HG03139 (cell line): Measurements from ENCODE around the gene PARP16.
"Not testable (repeated sequence)": the region's sequence is repeated elsewhere in the genome, so short reads cannot be mapped to it uniquely, and the experiment has no call there.

Source experiments
- ATAC-seq: cut with Tn5 transposase; IDR thresholded peaks from one replicate; pipeline ENCODE4 v1.9.1; 2021; ENCODE audit not compliant: unreplicated experiment

The PARP16 gene

DNA sequence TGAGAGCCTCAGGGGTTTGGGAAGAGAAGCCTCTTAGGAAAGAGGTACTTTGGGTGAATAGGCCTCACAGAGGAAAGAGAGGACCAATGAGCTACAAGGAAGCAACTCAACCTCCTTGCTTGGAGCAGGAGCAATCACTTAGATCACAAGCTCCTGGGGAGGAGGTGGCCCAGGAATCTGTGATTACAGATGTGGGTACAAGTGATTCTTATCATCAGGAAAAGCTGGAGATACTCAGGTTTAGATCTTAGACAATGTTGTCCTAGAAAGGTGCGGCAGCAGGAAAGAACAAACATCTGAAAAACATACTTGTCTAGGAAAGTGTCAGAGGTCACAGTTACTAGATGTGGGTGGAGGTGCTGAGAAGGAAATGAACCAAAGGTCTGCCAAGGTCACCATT is 8.2 kb downstream of the PARP16 start:
- ATAC-seq = no peak

DNA sequence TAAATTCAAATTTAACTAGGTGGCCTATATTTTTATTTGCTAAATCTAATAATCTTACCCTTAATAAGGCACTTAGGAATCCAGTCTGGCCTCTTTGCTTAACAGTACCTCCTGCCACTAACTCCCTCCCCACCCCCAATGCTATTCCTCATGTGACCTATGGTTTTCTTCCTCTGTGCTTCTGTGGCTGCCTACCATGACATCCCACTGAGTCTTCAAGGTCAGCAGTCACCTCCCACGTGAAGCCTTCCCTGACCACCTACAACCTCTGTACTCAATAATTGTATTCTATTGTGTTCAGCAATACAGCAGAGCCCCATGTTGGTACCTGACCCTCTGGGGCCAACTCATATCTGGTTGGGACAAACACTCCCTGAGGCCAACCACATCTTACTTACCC is 9.7 kb downstream of the PARP16 start:
- ATAC-seq = no peak

DNA sequence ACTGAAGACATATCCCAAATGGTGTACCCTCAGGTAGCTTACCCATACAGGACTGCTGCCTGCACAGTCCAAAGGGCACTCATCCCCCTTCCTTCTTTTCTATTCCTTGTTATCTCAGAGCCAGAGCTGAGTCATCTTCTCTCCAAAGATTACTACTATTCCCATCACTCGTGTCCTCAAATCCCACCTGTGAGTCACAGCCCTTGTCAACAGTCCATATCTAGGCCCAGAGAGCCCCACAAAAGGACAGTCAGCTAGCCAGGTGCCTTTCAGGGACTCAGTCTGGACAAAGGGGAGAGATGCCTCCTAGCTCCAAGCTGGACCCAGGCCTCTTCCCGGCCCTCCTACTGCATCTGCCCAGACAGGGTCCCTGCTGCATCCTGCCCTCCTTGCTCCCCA is 11.0 kb downstream of the PARP16 start:
- no peak for ATAC-seq

DNA sequence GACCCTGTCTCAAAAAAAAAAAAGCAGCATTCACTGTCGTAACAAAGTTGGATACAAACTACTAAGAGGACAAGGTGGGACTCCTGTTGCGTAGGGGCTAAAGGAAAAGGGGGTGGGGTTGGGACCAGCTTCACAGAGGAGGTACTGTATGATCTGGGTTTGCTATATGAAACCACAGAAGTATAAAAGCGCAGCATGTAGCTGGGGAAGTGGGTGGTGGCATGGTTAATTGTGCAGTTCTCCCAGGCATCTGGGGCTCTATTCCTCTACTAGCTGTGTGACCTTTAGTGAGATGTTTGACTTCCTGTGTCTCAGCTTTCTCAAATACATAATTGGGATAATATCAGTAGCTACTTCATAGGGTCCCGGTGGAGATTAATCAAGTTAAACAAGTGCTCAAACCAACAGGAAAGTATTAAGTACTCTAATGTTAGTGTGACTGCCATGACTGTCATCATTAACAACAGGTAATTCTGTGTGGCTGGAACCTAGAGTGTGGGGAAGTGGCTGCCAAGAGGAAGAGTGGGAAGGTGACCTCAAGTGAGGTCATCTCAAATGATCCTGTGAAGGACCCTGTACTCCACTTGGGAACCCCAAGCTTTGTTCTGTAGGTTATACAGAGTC is 11.5 kb downstream of the PARP16 start:
- ATAC-seq = no peak

DNA sequence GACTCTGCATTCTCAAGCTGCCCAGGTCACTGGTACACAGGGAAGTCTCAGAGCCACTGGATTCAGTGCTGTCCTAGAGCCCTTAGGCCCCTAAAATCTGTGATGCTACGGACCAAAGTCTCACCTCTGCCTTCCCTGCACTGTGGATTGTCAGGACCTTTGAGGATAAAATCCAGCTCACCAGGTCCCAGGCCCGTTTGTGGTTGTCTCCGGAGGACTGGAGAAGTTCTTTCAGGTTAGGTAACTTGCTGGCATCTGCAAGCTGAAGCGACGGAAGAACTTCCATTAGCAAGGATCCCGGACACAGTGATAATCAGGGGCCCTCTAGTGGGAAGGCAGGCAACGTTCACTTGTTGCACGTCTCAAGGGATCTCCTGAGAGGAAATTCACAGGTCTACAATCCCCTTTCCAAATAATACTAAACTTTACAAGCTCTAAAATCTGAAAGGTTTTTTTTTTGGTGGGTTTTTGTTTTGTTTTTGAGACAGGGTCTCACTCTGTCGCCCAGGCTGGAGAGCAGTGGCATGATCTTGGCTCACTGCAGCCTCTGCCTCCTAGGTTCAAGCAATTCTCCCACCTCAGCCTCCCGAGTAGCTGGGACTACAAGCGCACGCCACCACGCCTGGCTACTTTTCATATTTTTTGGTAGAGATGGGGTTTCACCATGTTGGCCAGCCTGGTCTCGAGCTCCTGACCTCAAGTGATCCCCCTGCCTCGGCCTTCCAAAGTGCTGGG is 15.7 kb downstream of the PARP16 start:
- ATAC-seq = not testable (repeated sequence)

DNA sequence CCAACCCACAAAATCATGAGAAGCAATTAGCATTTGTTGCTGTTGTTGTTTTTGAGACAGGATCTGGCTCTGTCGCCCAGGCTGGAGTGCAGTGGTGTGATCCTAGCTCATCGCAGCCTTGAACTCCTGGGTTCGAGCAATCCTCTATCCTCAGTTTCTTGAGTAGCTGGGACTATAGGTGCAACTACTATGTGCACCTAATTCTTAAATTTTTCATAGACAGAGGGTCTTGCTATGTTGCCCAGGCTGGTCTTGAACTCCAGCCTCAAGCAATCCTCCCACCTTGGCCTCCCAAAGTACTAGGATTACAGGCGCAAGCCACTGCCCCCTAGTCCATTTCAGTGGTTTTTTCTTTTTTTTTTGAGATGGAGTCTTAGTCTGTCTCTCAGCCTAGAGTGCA is 18.3 kb downstream of the PARP16 start:
- no peak for ATAC-seq

DNA sequence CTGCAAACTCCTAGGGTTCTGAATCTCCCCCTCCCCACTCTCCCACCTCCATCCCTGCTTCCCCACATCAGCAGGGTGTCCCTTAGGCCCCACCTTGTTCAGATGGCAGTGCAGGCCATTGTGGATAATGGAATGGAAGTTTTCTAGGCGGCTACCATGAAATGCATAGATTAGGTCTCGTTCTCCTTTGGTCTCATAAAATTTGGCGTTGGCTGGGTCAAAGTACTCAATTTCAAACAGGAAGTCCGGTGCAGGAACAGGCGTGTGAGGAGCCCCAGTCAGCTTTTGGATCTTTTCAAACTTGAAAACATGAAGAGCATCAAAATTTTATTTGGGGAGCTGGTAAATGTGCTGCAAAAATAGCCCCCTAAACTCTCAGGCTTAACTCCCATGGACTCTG is 20.2 kb downstream of the PARP16 start:
- no peak for ATAC-seq

DNA sequence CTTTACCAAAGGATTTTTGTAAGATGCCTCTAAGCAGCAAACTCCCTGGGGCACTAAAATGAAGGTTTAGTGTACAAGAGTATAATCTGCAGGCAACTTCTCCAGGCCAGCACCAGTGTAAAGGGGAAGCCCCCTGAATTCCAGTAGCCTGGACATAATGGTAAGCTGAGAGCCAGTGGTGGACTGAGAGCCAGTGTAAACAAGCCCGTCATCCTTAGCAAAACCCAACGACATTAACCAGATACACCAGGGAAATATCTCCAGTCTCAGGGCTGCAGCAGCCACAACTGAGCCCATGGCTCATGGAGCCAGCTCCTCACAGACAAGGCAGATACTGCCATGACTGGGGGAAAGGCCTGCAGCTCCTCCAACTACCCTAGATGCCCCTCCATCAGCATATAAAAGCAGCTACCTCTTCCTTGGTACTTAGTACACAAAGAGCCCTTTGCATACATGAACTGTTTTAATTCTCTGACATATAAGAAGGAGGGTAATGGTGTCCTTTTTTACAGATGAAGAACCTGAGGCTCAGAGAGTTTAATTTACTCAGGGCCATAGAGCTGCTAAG is 21.7 kb downstream of the PARP16 start:
- no peak for ATAC-seq

DNA sequence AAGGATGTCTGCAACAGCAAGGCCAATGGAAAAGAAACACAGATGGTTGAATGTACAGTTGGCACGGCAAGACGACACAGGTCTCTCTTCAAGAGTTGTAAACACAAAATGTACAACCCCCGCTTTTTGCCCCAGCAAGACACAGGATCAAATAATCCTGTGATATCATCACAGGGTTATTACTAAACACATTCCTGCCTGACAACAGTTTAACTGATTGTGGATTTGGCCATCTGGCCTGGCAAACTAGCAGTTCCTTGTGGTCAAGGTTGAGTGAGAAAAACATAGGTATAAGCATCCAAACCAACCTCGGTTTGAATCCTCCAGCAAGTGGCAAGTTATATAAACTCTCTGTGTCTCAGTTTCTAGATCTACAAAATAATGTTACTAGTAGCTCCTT is 23.4 kb downstream of the PARP16 start:
- ATAC-seq = no peak

DNA sequence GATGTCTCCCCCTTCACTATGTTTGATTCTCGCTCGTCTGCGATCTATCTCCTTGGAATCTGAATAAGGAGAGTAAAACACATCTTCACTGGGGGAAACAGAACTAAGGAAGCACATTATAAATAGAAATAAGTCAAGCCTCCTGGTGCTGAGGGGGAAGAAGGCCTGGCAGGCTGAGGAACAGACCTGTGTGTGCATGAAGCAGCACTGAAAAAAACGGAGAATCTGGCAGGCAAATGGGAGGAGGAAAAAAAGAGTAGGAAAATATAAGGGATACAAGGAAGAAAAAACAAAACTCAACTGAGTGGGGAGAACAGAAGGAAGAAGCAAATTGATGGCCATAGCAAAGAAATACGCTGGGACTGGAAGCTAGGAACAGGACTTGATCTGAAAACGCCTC is 25.7 kb downstream of the PARP16 start:
- no peak for ATAC-seq

DNA sequence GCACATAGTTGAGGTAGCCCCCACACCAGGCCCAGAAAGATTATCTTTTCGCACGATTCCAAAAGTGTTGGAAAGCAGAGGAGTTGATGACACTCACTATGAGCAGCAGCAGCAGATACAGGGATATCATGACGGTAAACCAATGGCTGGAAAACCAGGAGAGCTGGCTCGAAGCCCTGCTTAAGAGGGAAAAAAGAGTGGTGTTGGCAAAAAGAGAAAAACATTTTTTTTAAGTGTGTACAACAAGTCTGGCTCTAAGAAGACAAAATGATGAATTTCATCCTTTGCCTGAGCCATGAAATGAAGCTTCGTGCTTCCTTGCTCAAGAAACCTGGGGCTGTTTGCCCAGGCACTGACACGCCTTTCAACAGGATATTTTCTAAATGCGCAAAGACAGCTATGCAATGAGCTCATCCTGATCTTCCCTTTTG is 27.3 kb downstream of the PARP16 start:
- no peak for ATAC-seq

DNA sequence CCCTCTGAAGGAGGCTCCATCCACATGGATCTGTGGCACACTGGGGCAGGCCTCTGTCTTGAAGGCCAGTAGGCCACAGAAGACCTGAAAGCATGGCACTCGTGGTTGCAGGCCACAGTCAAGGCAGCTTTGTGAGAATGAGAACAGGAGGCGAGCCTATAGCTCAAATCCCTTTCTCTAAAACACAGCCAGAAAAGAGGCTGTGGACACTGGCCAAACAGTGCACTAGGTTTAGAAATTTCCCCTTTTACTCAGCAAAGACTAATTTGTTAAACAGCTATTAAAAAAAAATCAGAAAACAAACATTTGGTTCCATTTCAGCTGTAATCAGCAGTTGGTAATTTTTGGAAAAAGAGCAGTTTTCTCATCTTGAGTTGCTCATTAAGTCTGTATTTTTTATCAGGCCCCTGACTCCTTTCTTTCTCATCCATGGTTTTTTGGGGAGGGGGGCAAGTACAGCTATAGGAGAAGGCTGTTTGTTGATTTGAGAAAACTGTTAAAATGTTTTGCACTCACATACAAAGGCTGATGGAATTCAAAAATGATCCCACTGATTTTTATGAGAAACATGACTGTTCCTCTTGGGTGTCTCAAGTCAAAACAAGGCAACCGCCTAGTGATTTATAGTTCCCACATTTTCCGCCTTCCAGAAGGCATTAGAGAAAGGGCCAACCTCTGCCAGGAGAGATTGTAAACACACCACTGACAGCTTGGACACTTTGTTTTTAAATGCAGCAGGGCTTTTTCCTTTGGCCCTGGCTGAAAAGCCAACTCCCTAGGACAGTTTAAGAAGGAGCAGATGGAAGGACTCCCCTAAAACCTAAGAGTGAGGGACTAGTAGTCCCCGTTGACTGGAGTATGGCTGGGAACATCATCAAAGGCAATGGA is 28.1 kb downstream of the PARP16 start:
- ATAC-seq = no peak

DNA sequence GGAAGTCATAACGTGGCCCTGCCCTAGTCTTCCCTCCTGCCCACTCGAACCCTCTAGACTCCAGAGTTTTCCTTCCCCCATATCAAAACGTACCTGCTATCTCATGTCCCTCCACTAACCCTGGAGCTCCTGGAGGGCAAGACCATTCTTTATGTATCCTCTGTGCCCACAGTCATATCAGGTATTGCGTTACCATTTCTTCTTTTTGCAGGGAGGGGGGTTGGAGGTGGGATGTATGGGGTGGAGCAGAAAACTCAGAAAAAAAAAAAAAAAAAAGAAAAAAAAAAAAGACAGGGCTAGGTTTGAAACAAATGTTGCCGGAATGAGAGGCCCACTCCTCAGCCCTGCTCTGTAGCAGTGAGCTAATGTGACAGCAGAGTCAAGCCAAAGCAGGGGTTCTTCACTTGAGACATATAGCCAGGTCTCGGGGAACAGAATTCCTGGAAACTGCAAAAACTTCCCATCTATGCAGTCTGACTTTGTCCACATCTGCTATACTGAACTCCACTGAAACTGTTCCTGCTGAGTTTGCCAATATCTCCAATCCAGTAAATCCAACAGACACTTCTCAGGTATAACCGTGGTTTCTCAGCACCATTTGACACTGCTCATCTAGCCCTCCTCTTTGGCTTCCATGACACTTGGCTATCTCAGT is 31.1 kb downstream of the PARP16 start:
- no peak for ATAC-seq

DNA sequence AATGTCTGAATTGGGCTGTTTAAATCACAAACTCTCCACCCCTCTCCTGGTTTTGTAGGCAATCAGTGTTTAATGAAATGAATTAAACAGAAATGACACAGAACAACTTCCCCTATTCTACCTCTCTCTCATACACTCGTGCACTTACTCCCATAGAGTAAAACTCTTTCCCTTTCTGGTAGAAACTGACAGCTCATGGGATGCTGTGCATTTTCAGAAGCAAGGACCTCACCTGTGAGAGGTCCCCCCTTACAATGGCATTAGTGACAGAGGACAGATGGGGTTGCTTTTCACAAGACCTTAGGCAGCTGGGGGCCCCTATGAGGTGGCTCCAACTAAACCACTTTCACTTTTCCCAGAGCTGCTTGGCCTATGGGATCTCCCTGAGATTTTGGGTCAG is 31.9 kb downstream of the PARP16 start:
- no peak for ATAC-seq

DNA sequence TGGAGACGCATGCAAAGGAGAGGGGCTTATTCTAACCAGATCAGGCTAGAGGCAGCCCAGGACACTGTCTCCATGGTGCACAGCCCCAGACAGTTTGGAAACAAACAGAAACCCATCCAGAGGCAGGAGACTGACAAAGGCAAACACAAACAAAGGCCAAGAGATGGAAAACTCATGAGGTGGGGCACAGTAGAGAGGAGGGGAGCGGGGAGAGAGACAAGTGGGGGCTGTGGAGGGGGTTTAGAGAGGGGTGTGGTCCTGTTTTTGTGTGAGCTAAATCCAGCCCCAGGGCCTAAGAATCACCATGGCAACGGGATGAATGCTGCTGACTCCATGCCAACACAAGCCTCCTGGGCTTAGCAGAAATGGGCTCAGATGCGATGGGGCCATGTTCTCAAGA is 32.3 kb downstream of the PARP16 start:
- no peak for ATAC-seq

DNA sequence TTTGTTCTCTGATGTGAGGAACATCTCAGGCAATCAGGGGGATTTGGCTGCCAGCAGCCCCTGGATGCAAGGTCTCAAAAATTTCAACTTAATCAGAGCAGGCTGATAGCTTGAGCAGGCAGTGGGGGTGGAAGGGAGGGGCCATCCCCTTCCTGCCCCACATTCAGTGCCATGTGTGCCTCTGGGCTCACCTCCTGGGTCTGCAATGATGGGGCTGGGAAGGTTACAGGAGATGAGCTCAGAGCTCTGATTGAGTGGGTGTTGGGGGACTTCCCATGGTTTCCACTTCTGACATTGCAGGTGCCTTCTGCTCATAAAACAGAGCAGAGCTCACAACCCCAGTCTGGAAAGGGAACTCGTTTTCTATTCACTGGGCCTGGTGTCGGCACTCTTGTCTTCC is 37.0 kb downstream of the PARP16 start:
- ATAC-seq = no peak

DNA sequence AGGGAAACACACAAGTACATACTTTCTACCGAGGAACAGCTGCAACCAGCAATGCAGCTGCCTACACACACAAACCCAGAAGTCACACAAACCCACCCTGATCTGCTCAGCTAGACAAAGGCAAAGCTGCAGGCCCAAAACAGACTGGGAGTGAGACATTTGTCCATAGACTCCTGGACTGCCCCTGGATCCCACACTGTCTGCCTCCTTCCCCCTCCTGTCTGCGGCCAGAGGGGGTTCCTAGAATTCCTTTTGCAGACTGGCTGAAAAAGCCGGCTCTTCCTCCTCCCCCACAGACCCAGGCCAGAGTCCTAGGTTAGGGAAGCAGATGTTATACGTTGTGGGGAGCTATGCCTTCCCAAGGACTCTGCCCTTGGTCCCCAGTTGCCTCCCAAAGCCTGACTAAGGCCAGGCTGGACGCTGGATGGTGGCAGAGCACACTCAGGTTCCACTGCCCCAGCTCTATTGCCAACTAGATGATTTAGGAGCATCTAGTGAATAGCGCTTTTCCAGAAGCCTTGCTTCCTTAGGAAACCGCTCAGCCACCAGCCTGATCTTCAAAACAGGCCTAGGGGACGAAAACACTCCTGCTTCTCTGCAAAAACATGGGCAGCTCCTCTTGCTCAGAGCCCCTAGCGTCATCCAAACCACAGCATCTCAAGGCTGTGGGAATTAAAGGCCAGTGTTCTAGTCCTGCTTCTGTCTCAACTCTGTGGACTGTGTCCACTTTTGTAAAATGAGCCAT is 38.0 kb downstream of the PARP16 start:
- ATAC-seq = no peak

DNA sequence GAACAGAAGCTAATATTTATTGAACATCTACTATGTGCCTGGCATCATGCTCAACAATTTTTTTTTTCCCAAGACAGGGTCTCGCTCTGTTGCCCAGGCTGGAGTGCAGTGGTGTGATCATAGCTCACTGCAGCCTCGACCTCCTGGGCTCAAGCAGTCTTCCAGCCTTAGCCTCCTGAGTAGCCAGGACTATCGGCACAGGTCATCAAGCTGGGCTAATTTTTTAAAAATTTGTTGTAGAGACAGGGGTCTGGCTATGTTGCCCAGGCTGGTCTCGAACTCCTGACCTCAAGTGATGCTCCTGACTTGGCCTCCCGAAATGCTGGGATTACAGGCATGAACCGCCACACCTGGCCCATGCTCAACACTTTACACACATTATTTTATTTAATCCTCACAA is 39.7 kb downstream of the PARP16 start:
- no peak for ATAC-seq

DNA sequence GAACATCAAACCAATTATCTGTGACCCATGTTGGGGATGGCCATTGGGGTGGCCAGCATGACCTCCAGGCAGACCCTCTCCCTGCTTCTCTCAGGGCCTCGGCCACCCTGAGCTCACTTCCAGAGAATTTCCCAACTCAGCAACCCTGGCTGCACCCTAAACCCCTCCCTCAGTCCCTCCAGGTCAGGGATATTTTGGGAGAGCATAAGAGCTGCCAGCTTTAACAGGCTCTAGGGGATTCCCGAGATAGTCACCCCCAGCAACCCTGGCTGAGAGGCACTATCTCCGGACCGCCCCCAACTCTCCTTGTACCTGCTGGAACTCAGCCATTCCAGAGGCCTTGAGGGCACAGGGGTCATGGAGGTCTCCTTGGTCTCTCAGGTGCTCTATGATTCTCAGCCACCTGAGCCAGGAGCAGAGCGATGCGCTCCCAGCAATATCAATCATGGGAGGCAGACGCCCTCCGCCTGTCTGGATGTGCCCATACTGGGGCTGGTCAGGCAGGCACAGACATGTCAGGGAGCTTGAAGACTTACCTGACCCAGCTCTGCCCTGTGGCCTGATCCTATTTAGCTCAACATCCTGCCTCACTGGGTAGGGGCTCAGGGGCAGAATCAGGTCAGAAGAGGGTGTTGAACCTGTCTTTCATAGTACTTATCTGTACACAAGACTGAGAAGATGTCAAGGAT is 40.5 kb downstream of the PARP16 start:
- ATAC-seq = no peak
